ENCODE results near the gene ASTN2. TPM values are rescaled to one million over a fixed set of nuclear protein-coding genes. Genes with fewer than 3 reads are reported as not detected.
A peak's percentile ranks its signal among the peaks of the same experiment; 100 is the strongest.

Gene ASTN2
- total and polyA plus RNA-seq, 9 of the 15 experiments (the other 6 are each of a cell fraction or from before 2014, with no cell fraction given) = 0.56 to 3.5 (median 1.9) TPM

DNA sequence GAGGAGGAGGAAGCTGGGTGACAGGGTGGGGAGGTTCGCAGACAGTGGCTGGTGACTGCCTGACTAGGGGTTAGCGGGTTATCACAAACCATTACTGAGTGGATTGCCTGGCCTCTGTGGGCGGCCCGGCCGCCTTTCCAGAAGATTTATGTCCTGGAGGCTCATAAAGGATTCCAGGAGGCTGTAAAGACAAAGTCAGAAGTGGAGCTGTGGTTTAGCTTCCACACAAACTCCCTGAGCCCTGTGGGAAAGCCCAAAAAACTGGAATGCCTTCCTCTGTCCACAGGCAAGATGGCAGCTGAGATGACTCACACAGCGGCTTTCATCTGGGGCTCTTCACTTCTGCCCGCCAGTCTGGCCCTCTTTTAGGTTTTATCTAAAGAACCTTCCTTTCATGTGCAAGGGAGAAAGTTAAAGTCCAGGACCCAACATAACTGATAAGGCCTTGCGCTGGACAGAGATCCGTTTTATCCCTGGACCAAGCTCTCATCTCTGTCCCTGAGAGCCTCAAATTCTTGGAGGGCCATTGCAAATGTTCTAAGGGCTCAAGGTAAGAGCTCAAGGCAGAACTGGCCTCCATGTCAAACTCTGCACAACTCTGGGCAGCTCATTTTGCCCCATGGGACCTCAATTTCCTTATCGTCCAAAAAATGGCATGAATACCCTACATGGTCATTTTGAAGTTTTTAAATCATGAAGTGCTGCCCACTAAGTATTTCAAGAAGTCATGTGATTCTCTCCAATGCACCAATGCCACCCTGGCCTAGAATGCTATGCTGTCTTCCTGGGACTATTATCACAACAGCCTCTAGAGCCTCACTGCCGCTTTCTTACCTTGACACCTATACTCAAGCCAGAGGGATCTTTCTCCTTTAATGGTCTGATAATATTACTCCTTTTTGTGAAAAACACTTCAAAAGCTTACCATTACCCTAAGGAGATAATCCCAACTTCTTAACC, 977.2 kb downstream of the ASTN2 start (continued):
- TF ChIP-seq KAT7 (CRISPR knock-in tag; IDR thresholded peaks at IDR 0.05; ENCODE audit: borderline replicate concordance) (peak; percentile 72; the same call in 1 of the 2 replicates), ZBTB7A (IDR thresholded peaks at IDR 0.05; ENCODE audit: borderline replicate concordance, control insufficient read depth, low read depth, low read length) (no peak), ZNF311 (CRISPR knock-in tag; IDR thresholded peaks at IDR 0.05) (peak; percentile 67; the same call in 1 of the 2 replicates), ZNF830 (CRISPR knock-in tag; IDR thresholded peaks at IDR 0.05) (no peak), SIRT6 (IDR thresholded peaks at IDR 0.05; ENCODE audit: low read depth, low read length) (no peak), EHMT2 (IDR thresholded peaks at IDR 0.05) (peak; percentile 90), RBM15 (IDR thresholded peaks at IDR 0.05; ENCODE audit: insufficient read depth, low read length) (no peak), FOS (IDR thresholded peaks at IDR 0.05; ENCODE audit: extremely low read depth, insufficient read length) (peak; percentile 23), KAT8 (IDR thresholded peaks at IDR 0.05; ENCODE audit: low read depth) (no peak), MTA3 (IDR thresholded peaks at IDR 0.05; ENCODE audit: borderline replicate concordance) (peak; percentile 50; the same call in 1 of the 2 replicates), ZFP30 (CRISPR knock-in tag; IDR thresholded peaks at IDR 0.05; ENCODE audit: borderline replicate concordance) (no peak), TOE1 (IDR thresholded peaks at IDR 0.05; ENCODE audit: borderline replicate concordance) (no peak), TOE1 (CRISPR knock-in tag; IDR thresholded peaks at IDR 0.05; ENCODE audit: borderline replicate concordance, low read depth) (no peak), DMBX1 (CRISPR knock-in tag; IDR thresholded peaks at IDR 0.05; ENCODE audit: borderline replicate concordance) (peak; percentile 83)
- TF ChIP-seq, protein P1, sequence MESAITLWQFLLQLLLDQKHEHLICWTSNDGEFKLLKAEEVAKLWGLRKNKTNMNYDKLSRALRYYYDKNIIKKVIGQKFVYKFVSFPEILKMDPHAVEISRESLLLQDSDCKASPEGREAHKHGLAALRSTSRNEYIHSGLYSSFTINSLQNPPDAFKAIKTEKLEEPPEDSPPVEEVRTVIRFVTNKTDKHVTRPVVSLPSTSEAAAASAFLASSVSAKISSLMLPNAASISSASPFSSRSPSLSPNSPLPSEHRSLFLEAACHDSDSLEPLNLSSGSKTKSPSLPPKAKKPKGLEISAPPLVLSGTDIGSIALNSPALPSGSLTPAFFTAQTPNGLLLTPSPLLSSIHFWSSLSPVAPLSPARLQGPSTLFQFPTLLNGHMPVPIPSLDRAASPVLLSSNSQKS (CRISPR knock-in tag; IDR thresholded peaks at IDR 0.05) = no peak
- TF ChIP-seq, protein P2, sequence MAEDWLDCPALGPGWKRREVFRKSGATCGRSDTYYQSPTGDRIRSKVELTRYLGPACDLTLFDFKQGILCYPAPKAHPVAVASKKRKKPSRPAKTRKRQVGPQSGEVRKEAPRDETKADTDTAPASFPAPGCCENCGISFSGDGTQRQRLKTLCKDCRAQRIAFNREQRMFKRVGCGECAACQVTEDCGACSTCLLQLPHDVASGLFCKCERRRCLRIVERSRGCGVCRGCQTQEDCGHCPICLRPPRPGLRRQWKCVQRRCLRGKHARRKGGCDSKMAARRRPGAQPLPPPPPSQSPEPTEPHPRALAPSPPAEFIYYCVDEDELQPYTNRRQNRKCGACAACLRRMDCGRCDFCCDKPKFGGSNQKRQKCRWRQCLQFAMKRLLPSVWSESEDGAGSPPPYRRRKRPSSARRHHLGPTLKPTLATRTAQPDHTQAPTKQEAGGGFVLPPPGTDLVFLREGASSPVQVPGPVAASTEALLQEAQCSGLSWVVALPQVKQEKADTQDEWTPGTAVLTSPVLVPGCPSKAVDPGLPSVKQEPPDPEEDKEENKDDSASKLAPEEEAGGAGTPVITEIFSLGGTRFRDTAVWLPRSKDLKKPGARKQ (CRISPR knock-in tag; IDR thresholded peaks at IDR 0.05) = no peak
- TF ChIP-seq, protein P3, sequence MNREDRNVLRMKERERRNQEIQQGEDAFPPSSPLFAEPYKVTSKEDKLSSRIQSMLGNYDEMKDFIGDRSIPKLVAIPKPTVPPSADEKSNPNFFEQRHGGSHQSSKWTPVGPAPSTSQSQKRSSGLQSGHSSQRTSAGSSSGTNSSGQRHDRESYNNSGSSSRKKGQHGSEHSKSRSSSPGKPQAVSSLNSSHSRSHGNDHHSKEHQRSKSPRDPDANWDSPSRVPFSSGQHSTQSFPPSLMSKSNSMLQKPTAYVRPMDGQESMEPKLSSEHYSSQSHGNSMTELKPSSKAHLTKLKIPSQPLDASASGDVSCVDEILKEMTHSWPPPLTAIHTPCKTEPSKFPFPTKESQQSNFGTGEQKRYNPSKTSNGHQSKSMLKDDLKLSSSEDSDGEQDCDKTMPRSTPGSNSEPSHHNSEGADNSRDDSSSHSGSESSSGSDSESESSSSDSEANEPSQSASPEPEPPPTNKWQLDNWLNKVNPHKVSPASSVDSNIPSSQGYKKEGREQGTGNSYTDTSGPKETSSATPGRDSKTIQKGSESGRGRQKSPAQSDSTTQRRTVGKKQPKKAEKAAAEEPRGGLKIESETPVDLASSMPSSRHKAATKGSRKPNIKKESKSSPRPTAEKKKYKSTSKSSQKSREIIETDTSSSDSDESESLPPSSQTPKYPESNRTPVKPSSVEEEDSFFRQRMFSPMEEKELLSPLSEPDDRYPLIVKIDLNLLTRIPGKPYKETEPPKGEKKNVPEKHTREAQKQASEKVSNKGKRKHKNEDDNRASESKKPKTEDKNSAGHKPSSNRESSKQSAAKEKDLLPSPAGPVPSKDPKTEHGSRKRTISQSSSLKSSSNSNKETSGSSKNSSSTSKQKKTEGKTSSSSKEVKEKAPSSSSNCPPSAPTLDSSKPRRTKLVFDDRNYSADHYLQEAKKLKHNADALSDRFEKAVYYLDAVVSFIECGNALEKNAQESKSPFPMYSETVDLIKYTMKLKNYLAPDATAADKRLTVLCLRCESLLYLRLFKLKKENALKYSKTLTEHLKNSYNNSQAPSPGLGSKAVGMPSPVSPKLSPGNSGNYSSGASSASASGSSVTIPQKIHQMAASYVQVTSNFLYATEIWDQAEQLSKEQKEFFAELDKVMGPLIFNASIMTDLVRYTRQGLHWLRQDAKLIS (CRISPR knock-in tag; IDR thresholded peaks at IDR 0.05) = no peak
- TF ChIP-seq, protein P4, sequence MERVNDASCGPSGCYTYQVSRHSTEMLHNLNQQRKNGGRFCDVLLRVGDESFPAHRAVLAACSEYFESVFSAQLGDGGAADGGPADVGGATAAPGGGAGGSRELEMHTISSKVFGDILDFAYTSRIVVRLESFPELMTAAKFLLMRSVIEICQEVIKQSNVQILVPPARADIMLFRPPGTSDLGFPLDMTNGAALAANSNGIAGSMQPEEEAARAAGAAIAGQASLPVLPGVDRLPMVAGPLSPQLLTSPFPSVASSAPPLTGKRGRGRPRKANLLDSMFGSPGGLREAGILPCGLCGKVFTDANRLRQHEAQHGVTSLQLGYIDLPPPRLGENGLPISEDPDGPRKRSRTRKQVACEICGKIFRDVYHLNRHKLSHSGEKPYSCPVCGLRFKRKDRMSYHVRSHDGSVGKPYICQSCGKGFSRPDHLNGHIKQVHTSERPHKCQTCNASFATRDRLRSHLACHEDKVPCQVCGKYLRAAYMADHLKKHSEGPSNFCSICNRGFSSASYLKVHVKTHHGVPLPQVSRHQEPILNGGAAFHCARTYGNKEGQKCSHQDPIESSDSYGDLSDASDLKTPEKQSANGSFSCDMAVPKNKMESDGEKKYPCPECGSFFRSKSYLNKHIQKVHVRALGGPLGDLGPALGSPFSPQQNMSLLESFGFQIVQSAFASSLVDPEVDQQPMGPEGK (CRISPR knock-in tag; IDR thresholded peaks at IDR 0.05; ENCODE audit: borderline replicate concordance) = no peak

All from K562 (cell line).